ENCODE results near the gene FLOT1. TPM values are rescaled to one million over a fixed set of nuclear protein-coding genes. Genes with fewer than 3 reads are reported as not detected.

FLOT1 gene
- total and polyA plus RNA-seq, 2 donors (not counting 3 experiments of a cell fraction or from before 2014, with no cell fraction given): 141 to 154 TPM

DNA sequence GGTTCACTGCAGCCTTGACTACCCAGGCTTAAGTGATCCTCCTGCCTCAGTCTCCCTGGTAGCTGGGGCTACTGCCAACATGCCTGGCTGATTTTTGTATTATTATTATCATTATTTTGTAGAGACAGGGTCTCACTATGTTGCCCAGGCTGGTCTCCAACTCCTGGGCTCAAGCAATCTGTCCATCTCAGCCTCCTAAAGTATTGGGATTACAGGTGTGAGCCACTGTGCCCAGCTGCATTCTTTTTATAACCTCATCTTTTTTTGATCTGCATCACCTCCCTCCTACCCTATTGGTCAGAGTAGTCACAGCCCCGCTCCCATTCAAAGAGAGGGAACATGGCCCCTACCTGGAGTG, 25.4 kb upstream of the FLOT1 start:
- Histone ChIP-seq H2AFZ (ENCODE audit: low read depth, low read length) (no peak overlapping the region), H3K4me2 (ENCODE audit: insufficient read depth, low read length) (no peak overlapping the region), H3K79me2 (ENCODE audit: control insufficient read depth, insufficient read depth, low read length) (no peaks in the 10 kb centered on the region), H3K9ac (replicated peaks; ENCODE audit: extremely low read depth, insufficient read depth, low read length) (no peak overlapping the region), H3K4me3 (replicated peaks in 1 of 3; ENCODE audit: insufficient read depth in 1 of 3, low read depth in 1 of 3, low read length in 3 of 3) (no peak overlapping the region), H3K4me1 (ENCODE audit: control insufficient read depth, extremely low read depth, insufficient read depth, low read length) (peaks cover 41% of the 10 kb centered on the region), H3K27ac (ENCODE audit: insufficient read depth, low read depth, low read length) (no peak overlapping the region), H3K36me3 (ENCODE audit: control insufficient read depth in 2 of 2, extremely low read depth in 1 of 2, insufficient read depth in 2 of 2, low read length in 2 of 2) (no peaks in the 10 kb centered on the region), H3K9me1 (replicated peaks; ENCODE audit: control insufficient read depth, extremely low read depth, insufficient read depth, low read length) (no peaks in the 10 kb centered on the region), H4K20me1 (replicated peaks; ENCODE audit: control insufficient read depth, extremely low read depth, insufficient read depth, low read length) (no peaks in the 10 kb centered on the region), H3K27me3 (ENCODE audit: control insufficient read depth in 2 of 2, insufficient read depth in 2 of 2, low read length in 2 of 2) (no peaks in the 10 kb centered on the region), H3K9me3 (replicated peaks; ENCODE audit: control insufficient read depth, insufficient read depth, low read length) (no peaks in the 10 kb centered on the region)
- dilution Hi-C loops (cut with MboI; ENCODE audit: extremely low pct_ligation_motif_present, low sequenced_read_pairs) (no loop called here), intact Hi-C loops (cut with micrococcal nuclease) (no loop called here)
- DNase-seq (ENCODE audit: low read depth, low spot score) (no peak), FAIRE-seq (no peak)
- TF ChIP-seq, protein P1, sequence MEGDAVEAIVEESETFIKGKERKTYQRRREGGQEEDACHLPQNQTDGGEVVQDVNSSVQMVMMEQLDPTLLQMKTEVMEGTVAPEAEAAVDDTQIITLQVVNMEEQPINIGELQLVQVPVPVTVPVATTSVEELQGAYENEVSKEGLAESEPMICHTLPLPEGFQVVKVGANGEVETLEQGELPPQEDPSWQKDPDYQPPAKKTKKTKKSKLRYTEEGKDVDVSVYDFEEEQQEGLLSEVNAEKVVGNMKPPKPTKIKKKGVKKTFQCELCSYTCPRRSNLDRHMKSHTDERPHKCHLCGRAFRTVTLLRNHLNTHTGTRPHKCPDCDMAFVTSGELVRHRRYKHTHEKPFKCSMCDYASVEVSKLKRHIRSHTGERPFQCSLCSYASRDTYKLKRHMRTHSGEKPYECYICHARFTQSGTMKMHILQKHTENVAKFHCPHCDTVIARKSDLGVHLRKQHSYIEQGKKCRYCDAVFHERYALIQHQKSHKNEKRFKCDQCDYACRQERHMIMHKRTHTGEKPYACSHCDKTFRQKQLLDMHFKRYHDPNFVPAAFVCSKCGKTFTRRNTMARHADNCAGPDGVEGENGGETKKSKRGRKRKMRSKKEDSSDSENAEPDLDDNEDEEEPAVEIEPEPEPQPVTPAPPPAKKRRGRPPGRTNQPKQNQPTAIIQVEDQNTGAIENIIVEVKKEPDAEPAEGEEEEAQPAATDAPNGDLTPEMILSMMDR (IDR thresholded peaks at IDR 0.05; ENCODE audit: extremely low read depth in 1 of 2, insufficient read depth in 1 of 2, low read depth in 1 of 2, low read length in 2 of 2): no peak
- TF ChIP-seq FOS (IDR thresholded peaks at IDR 0.05; ENCODE audit: borderline replicate concordance, insufficient read depth, low read length): no peak
- TF ChIP-seq, protein P2, sequence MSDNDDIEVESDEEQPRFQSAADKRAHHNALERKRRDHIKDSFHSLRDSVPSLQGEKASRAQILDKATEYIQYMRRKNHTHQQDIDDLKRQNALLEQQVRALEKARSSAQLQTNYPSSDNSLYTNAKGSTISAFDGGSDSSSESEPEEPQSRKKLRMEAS (IDR thresholded peaks at IDR 0.05; ENCODE audit: insufficient read depth, insufficient read length): no peak
- TF ChIP-seq POLR2AphosphoS5 (IDR thresholded peaks at IDR 0.05; ENCODE audit: insufficient read depth, low read depth, low read length): no peak
- TF ChIP-seq MYC (IDR thresholded peaks at IDR 0.05; ENCODE audit: low read depth, low read length): no peak
- no peak for TF ChIP-seq JUN (IDR thresholded peaks at IDR 0.05; ENCODE audit: borderline replicate concordance, insufficient read depth, insufficient read length, low read depth)
- TF ChIP-seq POLR2A (IDR thresholded peaks at IDR 0.05; ENCODE audit: low read depth, low read length): no peak
- TF ChIP-seq EZH2 (IDR thresholded peaks at IDR 0.05; ENCODE audit: borderline replicate concordance, low read depth, low read length, severe bottlenecking): no peak
- TF ChIP-seq GATA2 (IDR thresholded peaks at IDR 0.05; ENCODE audit: insufficient read depth, insufficient read length, low read depth, low read length): no peak
- BruUV-seq (replicated peaks): no TSS peak
- ChIA-PET CTCF (interaction anchor here (2.3 kb wide), 1 partner anchor 52 kb away, joined by 12 read pairs; no protein-coding TSS in a partner anchor), POLR2A (interaction anchor here (2.1 kb wide), 1 partner anchor 23 kb away, joined by 11 read pairs; the partner anchor contains the start of gene IER3)
